ENCODE measurements around the gene SYT12. TPM values are rescaled to one million over a fixed set of nuclear protein-coding genes. Genes with fewer than 3 reads are reported as not detected.

The SYT12 gene
- total RNA-seq, 2 donors from 2014 or later, result 0.05 TPM; not detected in 1

GRCh38 chr11:67099831-67100324 is 76.9 kb downstream of the SYT12 start:
- ATAC-seq, result peak; percentile 27 to 69
- peak overlapping the region; percentile 71 to 97 for H3K27ac Mint-ChIP-seq
- H3K9me3 Mint-ChIP-seq, result no peaks in the 10 kb centered on the region
- no peaks in the 10 kb centered on the region for H3K36me3 Mint-ChIP-seq
- DNase-seq (ENCODE audit: low spot score in 2 of 2), result no peak

Other genes with a start within 250 kb of the SYT12 start
- 10 to 100 TPM; 22.2 to 38.0 TPM for gene RCE1, start 179.7 kb upstream of the SYT12 start, total RNA-seq
- gene LRFN4, start 166.1 kb upstream of the SYT12 start, total RNA-seq, result 10 to 100 TPM; 23.9 TPM
- gene PC, start 64.8 kb upstream of the SYT12 start, total RNA-seq, result 10 to 100 TPM in 1 of 2 donors, 1 to 10 TPM in 1; 4.6 to 11.5 TPM
- not detected for gene C11orf86, start 47.8 kb upstream of the SYT12 start, total RNA-seq
- gene RHOD, start 33.7 kb downstream of the SYT12 start, total RNA-seq, result under 1 TPM; 0.68 to 0.89 TPM
- gene KDM2A, start 96.1 kb downstream of the SYT12 start, total RNA-seq, result 10 to 100 TPM; 82.7 to 97.5 TPM
- gene GRK2, start 243.3 kb downstream of the SYT12 start, total RNA-seq, result 100 to 1,000 TPM; 289 to 376 TPM

All from activated naive CD4-positive, alpha-beta T cell treated with anti-CD3 and anti-CD28 coated beads, Interleukin-2, amount 50 U/mL, for 72 hours (primary cell).